ENCODE data around the gene CENPB.

DNA sequence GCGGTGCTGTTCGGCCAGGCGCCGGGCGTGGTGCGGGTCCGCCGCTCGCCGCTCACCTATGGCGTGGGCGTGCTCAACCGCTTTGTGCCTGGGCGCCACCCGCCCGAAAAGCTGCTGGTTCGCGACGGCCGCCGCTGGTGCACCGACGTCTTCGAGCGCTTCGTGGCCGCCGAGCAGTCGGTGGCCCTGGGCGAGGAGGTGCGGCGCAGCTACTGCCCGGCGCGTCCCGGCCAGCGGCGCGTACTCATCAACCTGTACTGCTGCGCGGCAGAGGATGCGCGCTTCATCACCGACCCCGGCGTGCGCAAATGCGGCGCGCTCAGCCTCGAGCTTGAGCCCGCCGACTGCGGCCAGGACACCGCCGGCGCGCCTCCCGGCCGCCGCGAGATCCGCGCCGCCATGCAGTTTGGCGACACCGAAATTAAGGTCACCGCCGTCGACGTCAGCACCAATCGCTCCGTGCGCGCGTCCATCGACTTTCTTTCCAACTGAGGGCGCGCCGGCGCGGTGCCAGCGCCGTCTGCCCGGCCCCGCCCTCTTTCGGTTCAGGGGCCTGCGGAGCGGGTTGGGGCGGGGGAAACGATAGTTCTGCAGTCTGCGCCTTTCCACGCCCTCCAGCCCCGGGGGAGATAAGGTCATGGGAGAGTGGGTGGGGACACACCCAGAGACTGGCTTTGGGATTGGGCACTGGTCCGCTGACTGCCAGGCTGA lies 34.7 kb downstream of the CENPB start:
- TF ChIP-seq, protein P1, sequence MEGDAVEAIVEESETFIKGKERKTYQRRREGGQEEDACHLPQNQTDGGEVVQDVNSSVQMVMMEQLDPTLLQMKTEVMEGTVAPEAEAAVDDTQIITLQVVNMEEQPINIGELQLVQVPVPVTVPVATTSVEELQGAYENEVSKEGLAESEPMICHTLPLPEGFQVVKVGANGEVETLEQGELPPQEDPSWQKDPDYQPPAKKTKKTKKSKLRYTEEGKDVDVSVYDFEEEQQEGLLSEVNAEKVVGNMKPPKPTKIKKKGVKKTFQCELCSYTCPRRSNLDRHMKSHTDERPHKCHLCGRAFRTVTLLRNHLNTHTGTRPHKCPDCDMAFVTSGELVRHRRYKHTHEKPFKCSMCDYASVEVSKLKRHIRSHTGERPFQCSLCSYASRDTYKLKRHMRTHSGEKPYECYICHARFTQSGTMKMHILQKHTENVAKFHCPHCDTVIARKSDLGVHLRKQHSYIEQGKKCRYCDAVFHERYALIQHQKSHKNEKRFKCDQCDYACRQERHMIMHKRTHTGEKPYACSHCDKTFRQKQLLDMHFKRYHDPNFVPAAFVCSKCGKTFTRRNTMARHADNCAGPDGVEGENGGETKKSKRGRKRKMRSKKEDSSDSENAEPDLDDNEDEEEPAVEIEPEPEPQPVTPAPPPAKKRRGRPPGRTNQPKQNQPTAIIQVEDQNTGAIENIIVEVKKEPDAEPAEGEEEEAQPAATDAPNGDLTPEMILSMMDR (IDR thresholded peaks at IDR 0.05): no peak
- TF ChIP-seq POLR2A (IDR thresholded peaks at IDR 0.05): no peak
